Hepatocyte (in vitro differentiated cells): ENCODE results near the gene POU2F1. TPM values are rescaled to one million over a fixed set of nuclear protein-coding genes. Genes with fewer than 3 reads are reported as not detected.
A peak's percentile ranks its signal among the peaks of the same experiment; 100 is the strongest.

Experiments used
- DNase-seq: peaks from one replicate; pipeline ENCODE4 v3.0.0-alpha.2; 2016; ENCODE audit warnings: low spot score
- H2AFZ ChIP-seq: fragments of 200-600 bp; sonication (generic); 2 replicates; pipeline ENCODE4 v1.6.0; 2016; ENCODE audit warnings: antibody characterized with exemption, mild to moderate bottlenecking
- H3K27ac ChIP-seq: fragments of 200-600 bp; sonication (generic); 2 replicates; pipeline ENCODE4 v1.5.1; 2016; ENCODE audit warnings: mild to moderate bottlenecking
- H3K27me3 ChIP-seq: fragments of 200-600 bp; sonication (generic); 2 replicates; pipeline ENCODE4 v1.6.1; 2016
- H3K36me3 ChIP-seq: fragments of 200-600 bp; sonication (generic); replicated peaks from 2 replicates; pipeline ENCODE4 v1.5.1; 2016; ENCODE audit warnings: low read depth; ENCODE audit not compliant: insufficient read depth
- H3K4me1 ChIP-seq: fragments of 200-600 bp; sonication (generic); 2 replicates; pipeline ENCODE4 v1.5.1; 2016; ENCODE audit warnings: mild to moderate bottlenecking, moderate library complexity; ENCODE audit not compliant: insufficient read depth
- H3K4me2 ChIP-seq: fragments of 200-600 bp; sonication (generic); 2 replicates; pipeline ENCODE4 v1.6.0; 2016
- H3K4me3 ChIP-seq: fragments of 200-600 bp; sonication (generic); 2 replicates; pipeline ENCODE4 v1.5.1; 2016; ENCODE audit warnings: mild to moderate bottlenecking
- H3K79me2 ChIP-seq: fragments of 200-600 bp; sonication (generic); 2 replicates; pipeline ENCODE4 v1.6.0; 2017; ENCODE audit warnings: mild to moderate bottlenecking
- H3K9me2 ChIP-seq: fragments of 200-600 bp; sonication (generic); replicated peaks from 2 replicates; pipeline ENCODE4 v1.6.0; 2017; ENCODE audit warnings: mild to moderate bottlenecking; ENCODE audit not compliant: insufficient read depth
- H3K9me3 ChIP-seq: fragments of 200-600 bp; sonication (generic); 2 replicates; pipeline ENCODE4 v1.5.1; 2016; ENCODE audit warnings: low read depth, mild to moderate bottlenecking
- H4K20me1 ChIP-seq: fragments of 200-600 bp; sonication (generic); 2 replicates; pipeline ENCODE4 v1.6.0; 2016; ENCODE audit warnings: mild to moderate bottlenecking; ENCODE audit not compliant: insufficient read depth, poor library complexity, severe bottlenecking
- CTCF ChIP-seq: fragments of 200-600 bp; sonication (generic); IDR thresholded peaks from 2 replicates; pipeline ENCODE4 v1.5.1; 2016; ENCODE audit warnings: antibody characterized with exemption, mild to moderate bottlenecking; ENCODE audit not compliant: poor library complexity
- EZH2 ChIP-seq: fragments of 200-600 bp; sonication (generic); IDR thresholded peaks from 2 replicates; pipeline ENCODE4 v1.6.1; 2016; ENCODE audit warnings: antibody characterized with exemption, mild to moderate bottlenecking, borderline replicate concordance
- EZH2phosphoT487 ChIP-seq: fragments of 200-600 bp; sonication (generic); IDR thresholded peaks from one replicate; pipeline ENCODE4 v1.6.1; 2018; ENCODE audit warnings: antibody characterized with exemption, mild to moderate bottlenecking, low read depth, moderate library complexity; ENCODE audit not compliant: unreplicated experiment, severe bottlenecking
- WGBS: methylation state at CpG from one replicate; pipeline ENCODE4 v1.1.6; 2016; ENCODE audit warnings: low lambda C conversion rate; ENCODE audit errors: missing lambda C conversion rate; 5-methylcytosine and 5-hydroxymethylcytosine counted together
- polyA plus RNA-seq: library from polyadenylated mRNA; unstranded; fragments of >200 nt; fragmentation: Nextera tagmentation; extraction: Ambion mirVana; gene quantifications from 2 replicates; pipeline ENCODE4 v1.2.1, GENCODE V29; 2016
- total RNA-seq: library from RNA; depleted of rRNA; stranded (reverse); fragments of >200 nt; gene quantifications from 2 replicates; pipeline ENCODE4 v1.2.3, GENCODE V29; 2014

Gene POU2F1
- total and polyA plus RNA-seq, 2 experiments from 2014 or later: 11.9 to 14.5 TPM

- H2AFZ ChIP-seq: no peak overlapping the region
- no peaks in the 10 kb centered on the region for H3K9me2 ChIP-seq
- no peaks in the 10 kb centered on the region for H3K36me3 ChIP-seq
- no peak overlapping the region for H3K4me3 ChIP-seq
- H3K4me2 ChIP-seq: no peak overlapping the region
- H3K4me1 ChIP-seq: peaks cover 7% of the 10 kb centered on the region
- no peaks in the 10 kb centered on the region for H3K27me3 ChIP-seq
- H3K27ac ChIP-seq: no peak overlapping the region
- no peak for TF ChIP-seq CTCF
- TF ChIP-seq EZH2phosphoT487: no peak
- no peaks in the 10 kb centered on the region for H3K79me2 ChIP-seq
- H3K9me3 ChIP-seq: no peaks in the 10 kb centered on the region
- H4K20me1 ChIP-seq: no peaks in the 10 kb centered on the region
- 83% methylated on average over 2 of the region's 2 CpGs for WGBS
- DNase-seq: no peak
Observed at GRCh38 chr1:167331650-167332049, 111.0 kb downstream of the POU2F1 start.

GRCh38 chr1:167332503-167332902 lies 111.8 kb downstream of the POU2F1 start:
- H2AFZ ChIP-seq: no peak overlapping the region
- WGBS: 15% methylated on average over 1 of the region's 1 CpG
- TF ChIP-seq EZH2 (no peak), EZH2phosphoT487 (no peak)
- no peak overlapping the region for H3K4me3 ChIP-seq
- H3K27ac ChIP-seq: no peak overlapping the region
- peaks cover 7% of the 10 kb centered on the region for H3K4me1 ChIP-seq
- H3K9me2 ChIP-seq: no peaks in the 10 kb centered on the region
- DNase-seq: no peak
- H3K27me3 ChIP-seq: no peaks in the 10 kb centered on the region
- no peaks in the 10 kb centered on the region for H4K20me1 ChIP-seq
- no peaks in the 10 kb centered on the region for H3K9me3 ChIP-seq
- H3K36me3 ChIP-seq: no peaks in the 10 kb centered on the region
- no peaks in the 10 kb centered on the region for H3K79me2 ChIP-seq
- H3K4me2 ChIP-seq: peak overlapping the region; percentile 12

GRCh38 chr1:167333124-167333523 lies 112.4 kb downstream of the POU2F1 start:
- Histone ChIP-seq H3K4me2 (no peak overlapping the region), H3K9me2 (no peaks in the 10 kb centered on the region), H3K79me2 (no peaks in the 10 kb centered on the region), H2AFZ (no peak overlapping the region), H3K36me3 (no peaks in the 10 kb centered on the region), H3K4me3 (no peak overlapping the region), H3K27me3 (no peaks in the 10 kb centered on the region), H3K9me3 (no peaks in the 10 kb centered on the region), H3K4me1 (peaks cover 7% of the 10 kb centered on the region), H4K20me1 (no peaks in the 10 kb centered on the region), H3K27ac (no peak overlapping the region)
- TF ChIP-seq CTCF (no peak), EZH2 (no peak), EZH2phosphoT487 (no peak)
- 96% methylated on average over 2 of the region's 2 CpGs for WGBS
- no peak for DNase-seq

GRCh38 chr1:167333703-167334102 lies 113.0 kb downstream of the POU2F1 start:
- Histone ChIP-seq H3K79me2 (no peaks in the 10 kb centered on the region), H3K9me2 (no peaks in the 10 kb centered on the region), H3K27ac (no peak overlapping the region)

More at GRCh38 chr1:167333703-167334102, 113.0 kb downstream of the POU2F1 start:
- no peaks in the 10 kb centered on the region for H4K20me1 ChIP-seq
- WGBS: 100% methylated on average over 1 of the region's 1 CpG
- H3K4me2 ChIP-seq: no peak overlapping the region
- no peaks in the 10 kb centered on the region for H3K9me3 ChIP-seq
- no peak for TF ChIP-seq EZH2phosphoT487
- no peak for TF ChIP-seq CTCF
- H3K4me1 ChIP-seq: peaks cover 7% of the 10 kb centered on the region
- no peak overlapping the region for H2AFZ ChIP-seq
- no peaks in the 10 kb centered on the region for H3K36me3 ChIP-seq
- H3K4me3 ChIP-seq: no peak overlapping the region
- H3K27me3 ChIP-seq: no peaks in the 10 kb centered on the region
- no peak for DNase-seq
